ENCODE data around the gene KCNJ10. TPM values are rescaled to one million over a fixed set of nuclear protein-coding genes. Genes with fewer than 3 reads are reported as not detected.

KCNJ10 gene
- total RNA-seq, 2 experiments from 2014 or later: 0.29 TPM; not detected in 1

DNA sequence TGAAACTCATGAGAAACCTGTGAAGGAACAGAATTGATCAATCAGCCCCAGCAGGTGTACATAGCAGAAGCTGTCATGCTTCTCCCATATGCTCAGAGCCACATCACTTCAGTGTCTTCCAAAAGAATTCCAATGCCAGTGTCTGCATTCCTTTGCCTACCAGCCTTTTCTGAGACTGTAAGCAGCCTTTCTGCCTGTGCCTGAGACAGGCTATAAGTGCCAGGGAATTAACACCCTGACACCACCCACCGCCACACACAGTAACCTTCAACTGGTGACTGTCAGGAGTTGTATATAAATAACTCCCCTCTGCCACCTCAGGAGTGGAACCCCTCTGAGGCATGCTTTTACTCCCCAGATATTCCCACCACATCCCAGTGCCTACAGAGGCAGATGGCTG is 77.8 kb downstream of the KCNJ10 start:
- intact Hi-C loops (cut with micrococcal nuclease; ENCODE audit: unreplicated experiment): no loop called here
- Histone ChIP-seq H3K9me2 (ENCODE audit: insufficient read depth, low read length) (no peaks in the 10 kb centered on the region), H4K20me1 (ENCODE audit: insufficient read depth, low read length) (no peaks in the 10 kb centered on the region), H3K79me2 (ENCODE audit: insufficient read depth, low read depth, low read length) (no peaks in the 10 kb centered on the region), H3K4me3 (ENCODE audit: low read depth, low read length, poor library complexity, severe bottlenecking) (no peak overlapping the region), H2AFZ (ENCODE audit: low read length) (no peak overlapping the region), H3K4me2 (ENCODE audit: low read length) (no peak overlapping the region), H3K36me3 (ENCODE audit: insufficient read depth, low read length) (no peaks in the 10 kb centered on the region), H3K27ac (ENCODE audit: low read depth, low read length, poor library complexity, severe bottlenecking) (no peak overlapping the region), H3K9me3 (ENCODE audit: low read length) (no peaks in the 10 kb centered on the region), H3K4me1 (ENCODE audit: insufficient read depth, low read length, poor library complexity, severe bottlenecking) (no peaks in the 10 kb centered on the region)
- ChIA-PET CTCF (ENCODE audit: unreplicated experiment) (no interaction called here), POLR2A (interaction anchor here (0.5 to 1.1 kb wide), 3 partner anchors 10 to 127 kb away, joined by 3 read pairs; no protein-coding TSS in a partner anchor)
- TF ChIP-seq, protein P1, sequence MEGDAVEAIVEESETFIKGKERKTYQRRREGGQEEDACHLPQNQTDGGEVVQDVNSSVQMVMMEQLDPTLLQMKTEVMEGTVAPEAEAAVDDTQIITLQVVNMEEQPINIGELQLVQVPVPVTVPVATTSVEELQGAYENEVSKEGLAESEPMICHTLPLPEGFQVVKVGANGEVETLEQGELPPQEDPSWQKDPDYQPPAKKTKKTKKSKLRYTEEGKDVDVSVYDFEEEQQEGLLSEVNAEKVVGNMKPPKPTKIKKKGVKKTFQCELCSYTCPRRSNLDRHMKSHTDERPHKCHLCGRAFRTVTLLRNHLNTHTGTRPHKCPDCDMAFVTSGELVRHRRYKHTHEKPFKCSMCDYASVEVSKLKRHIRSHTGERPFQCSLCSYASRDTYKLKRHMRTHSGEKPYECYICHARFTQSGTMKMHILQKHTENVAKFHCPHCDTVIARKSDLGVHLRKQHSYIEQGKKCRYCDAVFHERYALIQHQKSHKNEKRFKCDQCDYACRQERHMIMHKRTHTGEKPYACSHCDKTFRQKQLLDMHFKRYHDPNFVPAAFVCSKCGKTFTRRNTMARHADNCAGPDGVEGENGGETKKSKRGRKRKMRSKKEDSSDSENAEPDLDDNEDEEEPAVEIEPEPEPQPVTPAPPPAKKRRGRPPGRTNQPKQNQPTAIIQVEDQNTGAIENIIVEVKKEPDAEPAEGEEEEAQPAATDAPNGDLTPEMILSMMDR (conservative IDR thresholded peaks at IDR 0.05; ENCODE audit: low read length): no peak
- TF ChIP-seq EZH2phosphoT487 (IDR thresholded peaks at IDR 0.05; ENCODE audit: borderline replicate concordance, low read depth, low read length): no peak
- no TSS peak for BruUV-seq (replicated peaks)
- DNase-seq (ENCODE audit: low spot score): no peak

DNA sequence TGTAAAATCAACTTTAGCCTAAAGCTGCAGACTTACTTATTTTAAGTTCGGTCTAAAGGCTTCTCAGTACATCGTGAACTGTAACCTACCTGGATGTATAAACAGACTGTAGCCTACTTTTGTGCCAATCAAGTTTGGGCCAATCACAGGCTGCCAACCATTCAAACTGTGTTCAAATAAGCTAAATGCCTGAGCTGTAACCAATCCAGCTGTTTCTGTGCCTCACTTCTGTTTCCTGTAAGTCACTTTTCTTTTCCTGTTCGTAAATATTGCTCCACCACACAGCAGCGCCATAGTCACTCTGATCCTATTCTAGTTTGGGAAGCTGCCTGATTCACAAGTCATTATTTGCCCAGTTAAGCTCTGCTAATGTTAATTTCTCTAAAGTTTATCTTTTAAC is 78.4 kb downstream of the KCNJ10 start:
- Histone ChIP-seq H3K36me3 (ENCODE audit: insufficient read depth, low read length) (no peaks in the 10 kb centered on the region), H3K4me1 (ENCODE audit: insufficient read depth, low read length, poor library complexity, severe bottlenecking) (no peaks in the 10 kb centered on the region), H4K20me1 (ENCODE audit: insufficient read depth, low read length) (no peaks in the 10 kb centered on the region), H3K9me3 (ENCODE audit: low read length) (no peaks in the 10 kb centered on the region), H2AFZ (ENCODE audit: low read length) (peak overlapping the region; percentile 17; the same call in 1 of the 2 replicates), H3K4me3 (ENCODE audit: low read depth, low read length, poor library complexity, severe bottlenecking) (no peak overlapping the region), H3K79me2 (ENCODE audit: insufficient read depth, low read depth, low read length) (no peaks in the 10 kb centered on the region), H3K9me2 (ENCODE audit: insufficient read depth, low read length) (no peaks in the 10 kb centered on the region), H3K27ac (ENCODE audit: low read depth, low read length, poor library complexity, severe bottlenecking) (no peak overlapping the region), H3K4me2 (ENCODE audit: low read length) (no peak overlapping the region)
- CTCF ChIA-PET (ENCODE audit: unreplicated experiment): no interaction called here
- no TSS peak for BruUV-seq (replicated peaks)
- TF ChIP-seq, protein P1 (conservative IDR thresholded peaks at IDR 0.05; ENCODE audit: low read length): no peak
- no peak for TF ChIP-seq EZH2phosphoT487 (IDR thresholded peaks at IDR 0.05; ENCODE audit: borderline replicate concordance, low read depth, low read length)
- peak; percentile 8 for DNase-seq (ENCODE audit: low spot score)
- intact Hi-C loops (cut with micrococcal nuclease; ENCODE audit: unreplicated experiment): no loop called here
- POLR2A ChIA-PET: interaction anchor here (0.7 to 1.1 kb wide), 2 partner anchors 10 to 127 kb away, joined by 3 read pairs; no protein-coding TSS in a partner anchor

DNA sequence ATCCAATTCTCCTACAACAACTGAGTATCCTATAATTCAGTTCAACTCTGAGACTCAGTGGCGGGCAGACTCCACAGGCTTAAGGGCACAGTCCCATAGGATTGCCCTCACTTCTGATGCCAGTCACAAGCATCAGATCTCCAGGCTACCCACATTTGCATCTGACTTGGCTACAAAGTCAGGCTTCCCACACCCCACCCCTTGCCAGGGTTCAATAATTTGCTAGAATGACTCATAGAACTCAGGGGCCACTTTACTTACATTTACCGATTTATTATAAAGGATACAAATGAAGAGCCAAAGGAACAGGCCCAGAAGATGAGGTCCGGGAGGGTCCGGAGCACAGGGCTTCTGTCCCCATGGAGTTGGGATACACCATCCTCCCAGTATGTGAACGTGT is 80.0 kb downstream of the KCNJ10 start:
- no peaks in the 10 kb centered on the region for H3K9me3 ChIP-seq (ENCODE audit: low read length)
- H3K27ac ChIP-seq (ENCODE audit: low read depth, low read length, poor library complexity, severe bottlenecking): no peak overlapping the region
- no TSS peak for BruUV-seq (replicated peaks)
- intact Hi-C loops (cut with micrococcal nuclease; ENCODE audit: unreplicated experiment): no loop called here
- no peak overlapping the region for H2AFZ ChIP-seq (ENCODE audit: low read length)
- CTCF ChIA-PET (ENCODE audit: unreplicated experiment): no interaction called here
- DNase-seq (ENCODE audit: low spot score): no peak
- H3K9me2 ChIP-seq (ENCODE audit: insufficient read depth, low read length): no peaks in the 10 kb centered on the region
- H3K79me2 ChIP-seq (ENCODE audit: insufficient read depth, low read depth, low read length): no peaks in the 10 kb centered on the region
- TF ChIP-seq EZH2phosphoT487 (IDR thresholded peaks at IDR 0.05; ENCODE audit: borderline replicate concordance, low read depth, low read length): no peak
- TF ChIP-seq, protein P1 (conservative IDR thresholded peaks at IDR 0.05; ENCODE audit: low read length): no peak
- no peak overlapping the region for H3K4me3 ChIP-seq (ENCODE audit: low read depth, low read length, poor library complexity, severe bottlenecking)
- no peak overlapping the region for H3K4me2 ChIP-seq (ENCODE audit: low read length)
- POLR2A ChIA-PET: no interaction called here
- no peaks in the 10 kb centered on the region for H3K36me3 ChIP-seq (ENCODE audit: insufficient read depth, low read length)
- H3K4me1 ChIP-seq (ENCODE audit: insufficient read depth, low read length, poor library complexity, severe bottlenecking): no peaks in the 10 kb centered on the region
- no peaks in the 10 kb centered on the region for H4K20me1 ChIP-seq (ENCODE audit: insufficient read depth, low read length)
